Fibroblast of villous mesenchyme (primary cell): ENCODE measurements around the gene PLA2G4B. TPM values are rescaled to one million over a fixed set of nuclear protein-coding genes. Genes with fewer than 3 reads are reported as not detected.

Experiments
- DNase-seq: peaks from one replicate; pipeline ENCODE4 v3.0.0-alpha.2; 2010; ENCODE audit warnings: low read depth
- H3K4me3 ChIP-seq: 2 replicates; pipeline ENCODE4 v1.5.1; 2011; ENCODE audit warnings: low read depth, mild to moderate bottlenecking, low read length
- CTCF ChIP-seq: IDR thresholded peaks from 2 replicates; pipeline ENCODE4 v1.5.1; 2012; ENCODE audit warnings: low read depth, mild to moderate bottlenecking, low read length; ENCODE audit not compliant: insufficient read depth
- total RNA-seq: library from RNA; depleted of rRNA; stranded (reverse); fragments of >200 nt; gene quantifications from 2 replicates; pipeline ENCODE4 v1.2.3, GENCODE V29; 2012

PLA2G4B gene
- total RNA-seq, 1 donor, result 1.3 TPM

DNA sequence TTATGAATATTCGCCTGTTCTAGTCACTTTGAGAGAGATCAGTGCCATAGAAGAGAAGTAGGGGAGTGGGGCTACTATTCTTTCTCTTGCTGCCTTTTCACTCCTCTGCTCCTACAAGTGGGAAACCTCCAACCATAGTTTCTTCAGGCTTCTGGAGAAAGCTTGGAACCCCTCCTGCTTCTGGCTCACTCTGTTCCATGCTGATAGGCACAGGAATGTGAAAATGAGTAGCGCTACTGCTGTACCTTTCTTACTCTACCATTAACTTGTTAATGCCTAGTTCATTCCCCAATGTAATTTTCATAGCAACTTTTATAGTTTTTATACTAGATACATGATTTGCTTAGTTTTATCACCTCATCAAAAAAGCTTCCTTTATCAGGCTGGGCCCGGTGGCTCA, 37.5 kb upstream of the PLA2G4B start:
- DNase-seq, result no peak
- H3K4me3 ChIP-seq, result no peak overlapping the region
- no peak for TF ChIP-seq CTCF

DNA sequence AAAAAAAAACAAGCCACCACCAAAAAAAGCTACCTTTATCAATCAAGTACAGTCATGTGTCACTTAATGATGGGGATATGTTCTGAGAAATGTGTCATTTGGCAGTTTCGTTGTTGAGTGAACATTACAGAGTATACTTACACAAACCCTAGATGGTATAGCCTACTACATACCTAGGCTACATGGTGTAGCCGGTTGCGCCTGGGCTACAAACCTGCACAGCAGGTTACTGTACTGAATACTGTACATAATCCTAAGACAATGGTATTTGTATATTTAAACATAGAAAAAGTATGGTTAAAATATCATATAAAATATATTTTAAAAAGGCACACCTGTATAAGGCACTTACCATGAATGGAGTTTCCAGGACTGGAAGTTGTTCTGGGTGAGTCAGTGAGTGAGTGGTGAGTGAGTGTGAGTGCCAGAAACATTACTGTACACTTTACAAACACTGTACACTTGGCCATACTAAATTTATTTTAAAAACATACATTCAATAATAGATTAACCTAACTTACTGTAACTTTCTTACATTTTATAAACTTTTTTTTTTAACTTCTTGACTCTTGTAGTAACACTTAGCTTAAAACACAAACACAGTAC, 36.7 kb upstream of the PLA2G4B start:
- no peak for TF ChIP-seq CTCF
- DNase-seq, result no peak
- H3K4me3 ChIP-seq, result no peak overlapping the region

- no peak for TF ChIP-seq CTCF
- H3K4me3 ChIP-seq, result no peak overlapping the region
- peak; percentile 64 for DNase-seq
Measured at GRCh38 chr15:41804361-41804760, 34.3 kb upstream of the PLA2G4B start.

DNA sequence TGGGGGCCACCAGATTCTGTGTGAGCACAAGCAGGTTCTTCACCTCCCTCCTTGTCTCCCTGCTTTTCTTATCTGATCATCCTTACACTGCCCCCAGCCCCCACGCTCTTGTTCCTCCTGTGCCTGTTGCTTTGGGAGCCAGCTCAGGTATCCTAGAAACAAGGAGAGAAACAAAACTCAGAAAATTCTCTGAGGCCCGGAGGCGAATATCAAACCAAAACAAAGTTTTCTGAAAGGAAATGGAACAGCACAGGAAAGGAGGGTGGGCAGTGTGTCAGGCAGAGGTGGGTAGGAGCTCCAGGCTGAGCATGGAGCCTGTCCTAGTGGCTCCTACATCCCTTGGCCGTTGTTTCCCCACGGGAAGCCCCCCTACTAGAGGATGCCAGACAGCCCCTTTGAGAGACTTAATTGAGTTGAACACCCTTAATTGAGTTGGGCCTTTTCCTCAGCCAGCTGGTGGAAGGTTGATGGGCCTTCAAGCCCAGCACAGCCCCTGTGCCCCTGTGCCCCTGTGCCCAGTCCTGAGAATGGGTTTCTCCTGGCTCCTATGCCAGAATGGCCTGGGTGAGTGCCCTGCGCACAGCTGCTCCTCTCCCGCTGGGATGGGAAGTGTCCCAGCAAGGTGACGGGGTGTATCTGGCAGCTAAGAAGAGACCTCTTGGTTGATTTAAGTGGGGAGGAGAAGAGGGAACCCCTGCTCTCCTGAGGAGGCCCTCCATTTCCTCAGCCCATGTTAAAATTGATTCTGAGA, 33.6 kb upstream of the PLA2G4B start:
- peak; percentile 49 for DNase-seq
- H3K4me3 ChIP-seq, result no peak overlapping the region
- no peak for TF ChIP-seq CTCF

GRCh38 chr15:41805711-41806110, 32.9 kb upstream of the PLA2G4B start:
- no peak for TF ChIP-seq CTCF
- H3K4me3 ChIP-seq, result no peak overlapping the region
- no peak for DNase-seq

DNA sequence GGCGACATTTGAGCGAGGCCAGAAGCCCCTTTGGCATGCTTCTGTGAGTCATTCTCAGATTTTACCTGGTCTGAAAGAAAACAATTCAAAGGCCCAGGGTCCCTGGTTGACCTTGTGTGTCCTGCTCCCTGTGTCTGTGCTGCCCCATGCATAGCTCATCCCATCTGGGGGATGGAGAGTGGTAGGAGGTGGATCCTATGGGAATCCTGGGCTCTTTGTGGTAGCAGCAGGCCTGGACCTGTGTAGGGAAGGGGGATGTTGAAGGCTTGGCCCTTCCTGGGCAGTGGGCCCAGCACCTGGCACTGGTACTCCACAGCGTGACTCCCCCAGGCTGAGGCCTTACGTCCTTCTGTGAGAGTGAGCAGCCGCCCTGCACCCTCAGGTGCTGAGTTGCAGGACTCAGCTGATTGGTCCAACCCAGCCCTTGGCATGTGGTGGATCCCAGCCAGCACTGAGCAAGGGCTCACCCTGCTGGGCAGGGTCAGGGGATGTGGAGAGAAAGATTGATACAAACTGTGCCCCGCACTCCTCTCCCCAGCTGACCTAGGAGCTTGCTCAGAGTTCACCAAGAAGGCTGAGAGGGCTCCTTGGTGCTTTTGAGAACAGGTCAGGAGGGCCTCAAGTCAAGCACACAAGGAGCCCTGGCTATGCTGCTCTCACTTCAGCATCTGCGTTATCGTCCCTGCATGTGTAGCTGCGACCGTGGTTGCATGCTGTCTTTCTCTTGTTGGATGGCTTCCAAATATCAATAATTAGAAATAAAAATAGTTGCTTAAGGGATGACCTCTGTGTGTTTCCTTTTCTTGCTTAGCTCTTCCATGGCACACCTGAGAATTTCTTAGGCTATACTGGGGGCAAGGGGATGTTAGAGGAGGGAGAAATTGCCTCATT, 32.1 kb upstream of the PLA2G4B start:
- DNase-seq, result no peak
- TF ChIP-seq CTCF, result peak; percentile 2
- H3K4me3 ChIP-seq, result no peak overlapping the region
